Left forelimb (tissue), 1 donor: Measurements from ENCODE around the gene NHEJ1.

ENCODE experiments used
- DNase-seq: peaks from one replicate; pipeline ENCODE4 v3.0.0-alpha.2; 2018; ENCODE audit warnings: low spot score

NHEJ1 gene

GRCh38 chr2:219122202-219122980, 38.2 kb downstream of the NHEJ1 start:
- DNase-seq = no peak

- DNase-seq = no peak
These were observed 40.5 kb downstream of the NHEJ1 start for GRCh38 chr2:219120082-219120481.

- peak; percentile 70 for DNase-seq
These were observed 41.1 kb downstream of the NHEJ1 start for GRCh38 chr2:219119422-219120043.

- no peak for DNase-seq
These were observed 42.1 kb downstream of the NHEJ1 start for GRCh38 chr2:219118504-219118903.

GRCh38 chr2:219116776-219117646, 43.6 kb downstream of the NHEJ1 start:
- DNase-seq = no peak

- no peak for DNase-seq
These were observed 47.8 kb downstream of the NHEJ1 start for GRCh38 chr2:219112651-219113338.

- no peak for DNase-seq
These were observed 48.6 kb downstream of the NHEJ1 start for GRCh38 chr2:219112062-219112406.

- no peak for DNase-seq
These were observed 49.1 kb downstream of the NHEJ1 start for GRCh38 chr2:219111375-219112061.

- no peak for DNase-seq
These were observed 51.1 kb downstream of the NHEJ1 start for GRCh38 chr2:219109471-219109870.

GRCh38 chr2:219107758-219108157, 52.9 kb downstream of the NHEJ1 start:
- DNase-seq = no peak

GRCh38 chr2:219106251-219106650, 54.4 kb downstream of the NHEJ1 start:
- no peak for DNase-seq

- DNase-seq = no peak
These were observed 56.2 kb downstream of the NHEJ1 start for GRCh38 chr2:219104107-219105035.

GRCh38 chr2:219099329-219099728, 61.3 kb downstream of the NHEJ1 start:
- no peak for DNase-seq

GRCh38 chr2:219095406-219095935, 65.1 kb downstream of the NHEJ1 start:
- no peak for DNase-seq

GRCh38 chr2:219094171-219094570, 66.4 kb downstream of the NHEJ1 start:
- no peak for DNase-seq

- no peak for DNase-seq
These were observed 69.9 kb downstream of the NHEJ1 start for GRCh38 chr2:219090436-219091299.

- DNase-seq = no peak
These were observed 71.3 kb downstream of the NHEJ1 start for GRCh38 chr2:219089330-219089729.

GRCh38 chr2:219087848-219088247, 72.8 kb downstream of the NHEJ1 start:
- DNase-seq = no peak

- no peak for DNase-seq
These were observed 73.3 kb downstream of the NHEJ1 start for GRCh38 chr2:219087361-219087760.
